Suppressor macrophage treated with lipopolysaccharide for 4 hours (primary cell): ENCODE data around the gene CD9.
"Not testable (repeated sequence)": the region's sequence is repeated elsewhere in the genome, so short reads cannot be mapped to it uniquely, and the experiment has no call there.

Experiments
- DNase-seq: peaks from one replicate; pipeline ENCODE4 v3.0.0-alpha.2; 2020

CD9 gene

GRCh38 chr12:6200256-6201212 lies at the start of gene CD9:
Gene CD9 (plus strand): TSS chr12:6200400. CDS start chr12:6200500, 100 bp downstream.
- DNase-seq, result peak; percentile 63

DNA sequence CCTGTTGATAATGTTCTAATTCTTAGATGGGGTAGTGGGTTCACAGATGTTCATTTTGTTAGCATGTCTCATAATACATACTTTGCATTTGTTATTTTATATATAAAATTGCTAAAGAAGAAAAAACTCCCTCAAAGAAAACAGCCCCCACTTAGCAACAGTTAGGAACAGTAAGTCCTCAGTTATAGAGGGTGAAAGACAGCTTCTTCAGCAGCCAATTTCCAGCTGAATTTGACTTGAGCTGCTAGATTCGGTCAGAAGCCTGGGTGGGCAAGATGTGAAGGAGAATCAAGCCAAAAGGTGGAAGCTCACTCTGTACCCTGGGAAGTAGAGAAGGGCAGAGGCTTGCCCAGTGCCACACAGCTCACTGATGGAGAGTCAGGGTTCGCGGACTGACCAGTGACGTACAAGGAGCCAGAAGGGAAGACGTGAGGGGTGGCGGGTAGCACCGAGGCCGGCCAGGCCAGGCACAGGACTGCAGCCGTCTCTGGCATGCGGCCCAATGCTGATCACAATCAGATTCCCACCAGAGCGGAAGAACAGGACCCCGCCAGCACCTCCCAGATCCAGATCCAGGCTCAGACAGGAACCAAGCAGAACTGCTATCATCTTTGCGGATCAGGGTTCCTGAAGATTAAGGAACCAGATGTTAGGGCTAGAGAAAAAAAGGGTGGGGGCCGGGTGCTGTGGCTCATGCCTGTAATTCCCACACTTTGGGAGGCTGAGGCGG lies 45.3 kb upstream of the CD9 start:
- no peak for DNase-seq

- no peak for DNase-seq
Observed at GRCh38 chr12:6157482-6157881, 42.7 kb upstream of the CD9 start.

DNA sequence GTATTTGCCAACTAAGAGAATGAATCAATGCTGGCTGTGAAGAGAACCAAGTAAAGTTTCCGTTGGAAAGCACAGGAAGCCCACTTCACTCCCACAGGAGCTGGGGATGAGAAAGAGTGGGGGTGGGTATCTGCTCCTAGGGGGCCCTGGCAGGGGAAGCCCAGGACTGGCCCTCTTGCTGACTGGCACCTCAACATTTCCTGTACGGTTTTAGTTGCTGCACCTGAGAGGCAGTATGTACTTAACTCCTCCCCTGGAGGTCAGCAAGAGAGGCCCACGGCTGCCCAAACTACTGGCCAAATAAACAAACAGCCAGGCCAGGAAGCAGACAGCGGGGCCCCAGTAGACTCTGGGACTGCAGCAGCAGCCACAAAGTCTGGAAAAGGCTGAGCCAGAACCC lies 41.9 kb upstream of the CD9 start:
- no peak for DNase-seq

DNA sequence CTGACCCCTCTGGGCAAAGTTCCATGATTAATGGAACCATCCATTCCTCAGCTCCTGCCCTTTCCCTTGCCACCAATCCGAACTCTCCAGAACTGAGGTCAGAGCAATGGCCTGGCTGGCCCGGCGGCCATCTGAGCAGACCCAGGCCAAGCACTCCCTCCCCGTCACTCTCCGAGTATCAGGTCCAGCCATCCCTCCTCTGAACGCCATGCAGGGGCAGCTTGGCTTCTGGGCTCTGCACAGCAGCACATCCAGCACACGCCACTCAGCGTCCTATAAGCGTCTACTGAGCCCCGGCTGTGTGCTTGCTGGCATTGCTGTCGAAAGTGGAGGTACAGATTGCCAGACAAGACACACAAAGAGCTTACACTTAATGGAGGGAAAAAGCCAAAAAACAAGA lies 41.5 kb upstream of the CD9 start:
- no peak for DNase-seq

- not testable (repeated sequence) for DNase-seq
Observed at GRCh38 chr12:6159166-6160011, 40.8 kb upstream of the CD9 start.

GRCh38 chr12:6160049-6160649 lies 40.1 kb upstream of the CD9 start:
- DNase-seq, result not testable (repeated sequence)

DNA sequence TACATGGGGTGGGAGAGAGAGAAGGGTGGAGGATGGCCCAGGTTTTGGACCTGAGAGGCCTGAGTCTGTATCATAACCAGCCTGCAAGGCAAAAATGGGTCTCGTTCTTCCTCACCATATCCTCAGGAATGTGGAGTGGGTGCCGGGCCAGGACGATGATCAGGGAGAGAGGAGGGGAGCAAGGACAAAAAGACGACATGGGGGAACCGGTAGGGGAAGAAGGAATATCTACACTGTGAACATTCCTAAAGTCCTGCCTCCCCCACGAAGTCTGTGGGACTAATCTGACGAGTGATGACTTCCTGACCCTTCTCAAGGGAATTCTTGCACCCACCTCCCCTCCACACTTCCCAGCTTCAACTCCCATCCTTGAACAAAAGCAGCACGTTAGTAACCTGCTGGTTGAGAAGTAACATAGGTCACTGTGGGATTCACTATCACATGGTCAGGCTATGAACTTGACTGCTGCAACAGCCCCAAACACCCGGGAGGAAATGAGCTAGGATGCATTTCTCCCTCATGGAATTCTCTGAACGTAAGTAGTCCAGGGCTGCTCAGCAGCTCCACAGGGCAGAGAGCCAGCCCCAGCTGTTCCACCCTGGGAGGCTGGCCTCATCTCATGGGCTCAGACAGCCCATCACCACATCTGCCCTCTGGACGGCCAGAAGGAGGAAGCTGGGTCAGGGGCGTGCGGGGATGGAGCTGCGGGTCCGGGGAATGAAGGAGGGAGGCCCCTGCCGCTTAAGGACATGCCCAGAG lies 38.9 kb upstream of the CD9 start:
- no peak for DNase-seq

DNA sequence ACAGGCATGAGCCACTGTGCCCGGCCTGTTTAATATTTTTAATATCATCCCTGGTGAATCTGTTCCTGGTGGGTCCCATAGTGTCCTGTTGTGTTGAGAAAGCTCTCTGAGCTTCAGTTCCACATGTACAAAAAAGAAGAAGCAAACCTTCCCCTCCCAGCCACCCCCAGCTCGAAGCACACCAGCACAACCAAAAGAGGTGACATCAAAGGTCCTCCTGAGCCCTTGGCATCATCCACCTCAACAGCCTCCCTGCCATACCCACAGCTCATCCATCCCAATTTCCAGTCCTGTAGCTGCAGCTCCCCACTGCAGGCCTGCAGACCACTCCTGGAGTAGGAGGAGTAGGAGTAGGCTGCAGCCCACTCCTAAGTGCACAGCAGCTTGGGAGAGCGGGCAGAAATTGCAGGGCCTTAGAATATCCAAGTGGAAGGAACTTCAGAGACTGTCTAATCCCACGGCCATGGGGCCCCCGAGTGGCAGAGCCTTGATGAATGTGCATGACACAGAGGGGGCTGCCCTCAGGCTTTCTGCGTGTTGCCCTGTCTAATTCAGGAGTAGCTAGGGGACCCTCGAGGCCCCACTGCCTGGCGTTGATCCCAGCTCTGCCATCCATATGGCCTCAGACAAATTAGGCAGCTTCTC lies 36.7 kb upstream of the CD9 start:
- DNase-seq, result no peak

DNA sequence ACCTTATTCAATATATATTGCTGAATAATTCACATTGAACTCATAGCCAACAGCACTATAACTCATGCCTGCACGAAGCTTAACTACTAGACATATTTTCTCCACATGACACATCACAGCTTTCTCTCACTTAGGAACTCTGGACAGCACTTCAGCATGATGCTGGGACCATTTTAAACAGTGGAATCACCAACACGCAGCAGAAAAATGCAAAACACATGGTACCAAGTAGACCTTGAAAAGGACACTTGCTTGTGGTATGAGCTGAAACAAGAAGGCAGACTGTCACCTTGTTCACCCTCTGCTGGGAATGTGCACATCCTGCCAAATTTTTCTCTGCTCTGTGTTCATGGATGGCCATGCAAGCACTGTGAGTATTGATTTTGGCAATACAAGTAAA lies 34.8 kb upstream of the CD9 start:
- DNase-seq, result no peak

DNA sequence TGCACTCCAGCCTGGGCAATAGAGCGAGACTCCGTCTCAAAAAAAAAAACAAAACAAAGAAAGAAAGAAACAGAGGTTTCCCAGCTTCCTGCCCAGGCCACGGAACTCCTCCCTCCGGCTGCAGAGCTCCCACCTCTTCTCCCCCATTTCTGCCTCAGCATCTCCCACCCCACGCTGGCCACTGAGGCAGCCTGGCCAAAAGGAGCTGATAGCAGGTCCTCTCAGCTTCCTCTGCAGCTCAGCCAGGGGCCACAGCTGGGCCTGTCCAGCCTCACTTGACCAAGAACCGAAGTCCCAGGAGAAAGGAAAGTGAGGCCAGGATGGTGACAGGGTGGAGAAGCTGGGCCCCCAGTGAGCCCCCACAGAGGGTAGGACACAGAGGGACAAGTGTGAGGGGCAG lies 33.4 kb upstream of the CD9 start:
- no peak for DNase-seq

GRCh38 chr12:6167327-6168280 lies 32.6 kb upstream of the CD9 start:
- peak; percentile 97 for DNase-seq

- no peak for DNase-seq
Observed at GRCh38 chr12:6171409-6172015, 28.7 kb upstream of the CD9 start.

DNA sequence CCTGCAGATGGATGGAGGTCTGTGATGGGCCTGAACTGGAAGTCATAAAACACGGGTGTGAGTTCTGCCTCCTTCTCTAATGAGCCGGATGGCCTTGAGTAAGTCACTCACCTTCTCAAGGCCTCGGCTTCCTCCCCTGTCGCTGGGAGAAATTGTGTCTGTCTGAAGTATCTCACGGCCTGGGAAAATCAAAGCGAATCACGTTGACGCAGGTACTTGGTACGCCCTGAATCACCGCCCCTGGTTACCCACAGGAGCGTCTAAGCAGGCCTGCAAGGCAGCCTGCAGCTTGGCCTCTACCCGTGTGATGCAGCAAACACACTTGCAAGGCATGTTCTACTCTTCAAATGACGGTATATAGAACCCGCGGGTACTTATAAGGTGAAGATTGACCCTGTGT lies 28.1 kb upstream of the CD9 start:
- DNase-seq, result no peak

- DNase-seq, result no peak
Observed at GRCh38 chr12:6172862-6173261, 27.3 kb upstream of the CD9 start.

- DNase-seq, result peak; percentile 74
Observed at GRCh38 chr12:6177642-6178358, 22.4 kb upstream of the CD9 start.

- no peak for DNase-seq
Observed at GRCh38 chr12:6178981-6179761, 21.0 kb upstream of the CD9 start.
